HepG2 (cell line): ENCODE data around the gene CCDC57. TPM values are rescaled to one million over a fixed set of nuclear protein-coding genes. Genes with fewer than 3 reads are reported as not detected.
A peak's percentile ranks its signal among the peaks of the same experiment; 100 is the strongest.

Experiments used
- MTA1 ChIP-seq: sonication (generic); formaldehyde crosslinking; IDR thresholded peaks from 2 replicates; pipeline ENCODE4 v1.4.0; 2020; ENCODE audit warnings: missing genetic modification reagents, mild to moderate bottlenecking, borderline replicate concordance
- MTF1 ChIP-seq: sonication (generic); formaldehyde crosslinking; IDR thresholded peaks from 2 replicates; pipeline ENCODE4 v1.5.0; 2020; ENCODE audit warnings: missing genetic modification reagents
- NFKB2 ChIP-seq: sonication (generic); formaldehyde crosslinking; IDR thresholded peaks from 2 replicates; pipeline ENCODE4 v1.4.0; 2020; ENCODE audit warnings: missing genetic modification reagents, borderline replicate concordance
- POGK ChIP-seq: sonication (generic); formaldehyde crosslinking; conservative IDR thresholded peaks from 2 replicates; pipeline ENCODE4 v1.8.0; 2022; ENCODE audit warnings: mild to moderate bottlenecking, moderate library complexity, missing genetic modification reagents
- REST ChIP-seq, 2 experiments: IDR thresholded peaks; 2 replicates each; pipeline ENCODE4 v1.6.1; 2011 to 2012; ENCODE audit warnings: low read length in 2 of 2, borderline replicate concordance in 1 of 2, low read depth in 1 of 2, mild to moderate bottlenecking in 1 of 2, moderate library complexity in 1 of 2
- RXRB ChIP-seq: IDR thresholded peaks from 2 replicates; pipeline ENCODE4 v1.6.1; 2016; ENCODE audit warnings: borderline replicate concordance, missing genetic modification reagents, missing compliant biosample characterization
- THAP7 ChIP-seq: sonication (generic); formaldehyde crosslinking; IDR thresholded peaks from 2 replicates; pipeline ENCODE4 v1.8.1; 2023; ENCODE audit warnings: mild to moderate bottlenecking, missing genetic modification reagents
- TRIM24 ChIP-seq: sonication (generic); formaldehyde crosslinking; IDR thresholded peaks from 2 replicates; pipeline ENCODE4 v1.8.0; 2022; ENCODE audit warnings: mild to moderate bottlenecking, missing genetic modification reagents
- ZNF530 ChIP-seq: sonication (generic); formaldehyde crosslinking; IDR thresholded peaks from 2 replicates; pipeline ENCODE4 v1.5.0; 2020; ENCODE audit warnings: low read depth, mild to moderate bottlenecking, missing genetic modification reagents
- ZNF646 ChIP-seq: sonication (generic); formaldehyde crosslinking; IDR thresholded peaks from 2 replicates; pipeline ENCODE4 v1.9.0; 2021; ENCODE audit warnings: mild to moderate bottlenecking, missing genetic modification reagents
- polyA plus RNA-seq, 8 experiments: library from polyadenylated mRNA; depleted of rRNA in 3 of 8; stranded (reverse) in 7 of 8; unstranded in 1 of 8; fragments of >200 nt; fragmentation: Illumina TruSeq in 4 of 8; extraction: Trizol in 4 of 8; gene quantifications; 2 replicates each; pipeline versions ENCODE4 v1.2.1 to v1.2.3, GENCODE V29; 2011 to 2016; ENCODE audit warnings: low read depth in 4 of 8, missing spikeins in 1 of 8, mixed read lengths in 1 of 8; ENCODE audit not compliant: insufficient read depth in 1 of 8
- total RNA-seq, 5 experiments: library from RNA; depleted of rRNA; stranded (reverse); fragments of >200 nt; fragmentation: Illumina TruSeq; extraction: Trizol; gene quantifications; 2 replicates each; pipeline ENCODE4 v1.2.3, GENCODE V29; 2016; ENCODE audit warnings: low read depth in 1 of 5
- TF ChIP-seq, protein P1 (sequence below): sonication (generic); formaldehyde crosslinking; IDR thresholded peaks from 2 replicates; pipeline ENCODE4 v1.5.0; 2020; ENCODE audit warnings: mild to moderate bottlenecking, missing genetic modification reagents, moderate library complexity
- TF ChIP-seq, protein P2 (sequence below): IDR thresholded peaks from 2 replicates; pipeline ENCODE4 v1.6.1; 2018; ENCODE audit warnings: missing genetic modification reagents

Gene CCDC57
- total and polyA plus RNA-seq, 2 of the 13 experiments (the other 11 are each of a cell fraction or from before 2014, with no cell fraction given) = 59.3 to 59.9 TPM

- no peak for TF ChIP-seq REST (IDR thresholded peaks at IDR 0.05; ENCODE audit: borderline replicate concordance in 1 of 2, low read depth in 1 of 2, low read length in 2 of 2)
- TF ChIP-seq MTA1 (CRISPR knock-in tag) = peak; percentile 44; the same call in 1 of the 2 replicates
- TF ChIP-seq, protein P1, sequence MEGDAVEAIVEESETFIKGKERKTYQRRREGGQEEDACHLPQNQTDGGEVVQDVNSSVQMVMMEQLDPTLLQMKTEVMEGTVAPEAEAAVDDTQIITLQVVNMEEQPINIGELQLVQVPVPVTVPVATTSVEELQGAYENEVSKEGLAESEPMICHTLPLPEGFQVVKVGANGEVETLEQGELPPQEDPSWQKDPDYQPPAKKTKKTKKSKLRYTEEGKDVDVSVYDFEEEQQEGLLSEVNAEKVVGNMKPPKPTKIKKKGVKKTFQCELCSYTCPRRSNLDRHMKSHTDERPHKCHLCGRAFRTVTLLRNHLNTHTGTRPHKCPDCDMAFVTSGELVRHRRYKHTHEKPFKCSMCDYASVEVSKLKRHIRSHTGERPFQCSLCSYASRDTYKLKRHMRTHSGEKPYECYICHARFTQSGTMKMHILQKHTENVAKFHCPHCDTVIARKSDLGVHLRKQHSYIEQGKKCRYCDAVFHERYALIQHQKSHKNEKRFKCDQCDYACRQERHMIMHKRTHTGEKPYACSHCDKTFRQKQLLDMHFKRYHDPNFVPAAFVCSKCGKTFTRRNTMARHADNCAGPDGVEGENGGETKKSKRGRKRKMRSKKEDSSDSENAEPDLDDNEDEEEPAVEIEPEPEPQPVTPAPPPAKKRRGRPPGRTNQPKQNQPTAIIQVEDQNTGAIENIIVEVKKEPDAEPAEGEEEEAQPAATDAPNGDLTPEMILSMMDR = peak; percentile 100
- no peak for TF ChIP-seq ZNF646 (CRISPR knock-in tag)
- TF ChIP-seq RXRB (CRISPR knock-in tag) = peak; percentile 68; the same call in 1 of the 2 replicates
- TF ChIP-seq, protein P2, sequence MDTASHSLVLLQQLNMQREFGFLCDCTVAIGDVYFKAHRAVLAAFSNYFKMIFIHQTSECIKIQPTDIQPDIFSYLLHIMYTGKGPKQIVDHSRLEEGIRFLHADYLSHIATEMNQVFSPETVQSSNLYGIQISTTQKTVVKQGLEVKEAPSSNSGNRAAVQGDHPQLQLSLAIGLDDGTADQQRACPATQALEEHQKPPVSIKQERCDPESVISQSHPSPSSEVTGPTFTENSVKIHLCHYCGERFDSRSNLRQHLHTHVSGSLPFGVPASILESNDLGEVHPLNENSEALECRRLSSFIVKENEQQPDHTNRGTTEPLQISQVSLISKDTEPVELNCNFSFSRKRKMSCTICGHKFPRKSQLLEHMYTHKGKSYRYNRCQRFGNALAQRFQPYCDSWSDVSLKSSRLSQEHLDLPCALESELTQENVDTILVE (CRISPR knock-in tag) = 0 out of 2 replicates have a peak, but pooled peaks have one; percentile 50
- no peak for TF ChIP-seq ZNF530 (CRISPR knock-in tag)
- TF ChIP-seq TRIM24 (CRISPR knock-in tag) = no peak
- TF ChIP-seq MTF1 (CRISPR knock-in tag) = no peak
- TF ChIP-seq POGK (CRISPR knock-in tag) = no peak
- TF ChIP-seq THAP7 (CRISPR knock-in tag) = no peak
- TF ChIP-seq NFKB2 (CRISPR knock-in tag) = peak; percentile 66
These were observed 58.8 kb downstream of the CCDC57 start (continued) for GRCh38 chr17:82153745-82154375.
